Astrocyte (in vitro differentiated cells and primary cell): ENCODE measurements around the gene RNF169. TPM values are rescaled to one million over a fixed set of nuclear protein-coding genes. Genes with fewer than 3 reads are reported as not detected.

Experiments used
- DNase-seq: peaks from one replicate; pipeline ENCODE4 v3.0.0-alpha.2; 2010; ENCODE audit warnings: low read depth
- FAIRE-seq: peaks from 2 replicates; lab custom pipeline; 2011; peaks lifted over from hg19 to GRCh38; lab: Jason Lieb, UNC
- H2AFZ ChIP-seq: 2 replicates; pipeline ENCODE4 v1.6.0; 2012; ENCODE audit warnings: low read depth, low read length, inconsistent platforms
- H3K27ac ChIP-seq: 2 replicates; pipeline ENCODE4 v1.5.1; 2011; ENCODE audit warnings: low read depth, low read length, inconsistent platforms
- H3K27me3 ChIP-seq: 2 replicates; pipeline ENCODE4 v1.6.0; 2011; ENCODE audit warnings: low read length, inconsistent platforms; ENCODE audit not compliant: insufficient read depth
- H3K36me3 ChIP-seq: 2 replicates; pipeline ENCODE4 v1.5.1; 2011; ENCODE audit warnings: low read length, inconsistent platforms; ENCODE audit not compliant: insufficient read depth
- H3K4me1 ChIP-seq: 2 replicates; pipeline ENCODE4 v1.5.1; 2011; ENCODE audit warnings: low read length, inconsistent platforms; ENCODE audit not compliant: insufficient read depth
- H3K4me2 ChIP-seq: 2 replicates; pipeline ENCODE4 v1.6.0; 2012; ENCODE audit warnings: low read length, inconsistent platforms
- H3K4me3 ChIP-seq: 2 replicates; pipeline ENCODE4 v1.5.1; 2011; ENCODE audit warnings: low read depth, mild to moderate bottlenecking, low read length, inconsistent platforms; ENCODE audit not compliant: insufficient read depth
- H3K79me2 ChIP-seq: 2 replicates; pipeline ENCODE4 v1.6.0; 2012; ENCODE audit warnings: mild to moderate bottlenecking, low read length, inconsistent platforms; ENCODE audit not compliant: insufficient read depth
- H3K9ac ChIP-seq: 2 replicates; pipeline ENCODE4 v1.6.0; 2012; ENCODE audit warnings: mild to moderate bottlenecking, low read length, inconsistent platforms
- H3K9me3 ChIP-seq: 2 replicates; pipeline ENCODE4 v1.5.1; 2012; ENCODE audit warnings: low read depth, mild to moderate bottlenecking, low read length, inconsistent platforms; ENCODE audit not compliant: insufficient read depth
- H4K20me1 ChIP-seq: 2 replicates; pipeline ENCODE4 v1.6.0; 2012; ENCODE audit warnings: low read length, inconsistent platforms; ENCODE audit not compliant: insufficient read depth
- H3K27ac Mint-ChIP-seq: one replicate; pipeline ENCODE4 v1.8.0; 2021; ENCODE audit warnings: mild to moderate bottlenecking, mixed read lengths; ENCODE audit not compliant: unreplicated experiment
- H3K27me3 Mint-ChIP-seq: one replicate; pipeline ENCODE4 v1.8.0; 2021; ENCODE audit warnings: low read depth, mixed read lengths; ENCODE audit not compliant: unreplicated experiment
- H3K36me3 Mint-ChIP-seq: one replicate; pipeline ENCODE4 v1.8.0; 2021; ENCODE audit warnings: low read depth, mixed read lengths; ENCODE audit not compliant: unreplicated experiment
- H3K4me1 Mint-ChIP-seq: one replicate; pipeline ENCODE4 v1.8.0; 2021; ENCODE audit warnings: low read depth, mixed read lengths; ENCODE audit not compliant: unreplicated experiment
- H3K4me3 Mint-ChIP-seq: one replicate; pipeline ENCODE4 v1.8.0; 2021; ENCODE audit warnings: mild to moderate bottlenecking, moderate library complexity, mixed read lengths; ENCODE audit not compliant: unreplicated experiment
- H3K9me3 Mint-ChIP-seq: one replicate; pipeline ENCODE4 v1.8.0; 2021; ENCODE audit warnings: mild to moderate bottlenecking, mixed read lengths; ENCODE audit not compliant: unreplicated experiment
- EZH2 ChIP-seq: IDR thresholded peaks from 2 replicates; pipeline ENCODE4 v1.6.1; 2012; ENCODE audit warnings: mild to moderate bottlenecking, low read length, inconsistent platforms; ENCODE audit not compliant: insufficient read depth
- total RNA-seq: library from RNA; stranded (reverse); gene quantifications from 2 replicates; pipeline ENCODE4 v1.2.1, GENCODE V29; 2021
- TF ChIP-seq, protein P1 (sequence below): IDR thresholded peaks from 2 replicates; pipeline ENCODE4 v1.5.1; 2011; ENCODE audit warnings: low read depth, mild to moderate bottlenecking, inconsistent platforms, low read length, moderate library complexity; ENCODE audit not compliant: insufficient read depth

Gene RNF169
- total RNA-seq, 1 donor from 2014 or later: 10.7 TPM

DNA sequence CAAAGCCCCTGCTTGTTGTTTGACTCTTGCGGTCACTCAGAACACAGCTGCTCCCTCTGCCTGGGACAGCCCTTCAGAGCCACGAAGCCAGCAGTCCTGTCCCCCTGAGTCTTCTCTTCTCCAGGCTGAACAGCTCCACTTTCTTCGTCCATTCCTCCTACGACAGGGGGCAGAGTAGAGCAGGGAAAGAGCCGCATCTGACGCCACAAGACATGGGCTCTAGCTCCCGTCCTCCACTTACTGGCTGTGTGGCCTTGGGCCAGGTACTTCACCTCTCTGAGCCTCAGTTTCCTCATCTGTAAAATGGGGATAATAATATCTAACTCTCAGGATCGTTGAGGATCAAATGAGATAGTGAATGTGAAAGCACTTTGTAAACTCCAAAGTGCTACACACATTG is 47.3 kb upstream of the RNF169 start:
- Mint-ChIP-seq H3K9me3 (no peaks in the 10 kb centered on the region), H3K4me1 (peaks cover 3% of the 10 kb centered on the region), H3K27ac (no peak overlapping the region), H3K4me3 (no peak overlapping the region), H3K36me3 (peaks cover 2% of the 10 kb centered on the region), H3K27me3 (peaks cover 28% of the 10 kb centered on the region)
- H3K9ac ChIP-seq: no peak overlapping the region
- no peaks in the 10 kb centered on the region for H3K9me3 ChIP-seq
- no peaks in the 10 kb centered on the region for H3K79me2 ChIP-seq
- FAIRE-seq: no peak
- no peak overlapping the region for H3K4me3 ChIP-seq
- TF ChIP-seq, protein P1, sequence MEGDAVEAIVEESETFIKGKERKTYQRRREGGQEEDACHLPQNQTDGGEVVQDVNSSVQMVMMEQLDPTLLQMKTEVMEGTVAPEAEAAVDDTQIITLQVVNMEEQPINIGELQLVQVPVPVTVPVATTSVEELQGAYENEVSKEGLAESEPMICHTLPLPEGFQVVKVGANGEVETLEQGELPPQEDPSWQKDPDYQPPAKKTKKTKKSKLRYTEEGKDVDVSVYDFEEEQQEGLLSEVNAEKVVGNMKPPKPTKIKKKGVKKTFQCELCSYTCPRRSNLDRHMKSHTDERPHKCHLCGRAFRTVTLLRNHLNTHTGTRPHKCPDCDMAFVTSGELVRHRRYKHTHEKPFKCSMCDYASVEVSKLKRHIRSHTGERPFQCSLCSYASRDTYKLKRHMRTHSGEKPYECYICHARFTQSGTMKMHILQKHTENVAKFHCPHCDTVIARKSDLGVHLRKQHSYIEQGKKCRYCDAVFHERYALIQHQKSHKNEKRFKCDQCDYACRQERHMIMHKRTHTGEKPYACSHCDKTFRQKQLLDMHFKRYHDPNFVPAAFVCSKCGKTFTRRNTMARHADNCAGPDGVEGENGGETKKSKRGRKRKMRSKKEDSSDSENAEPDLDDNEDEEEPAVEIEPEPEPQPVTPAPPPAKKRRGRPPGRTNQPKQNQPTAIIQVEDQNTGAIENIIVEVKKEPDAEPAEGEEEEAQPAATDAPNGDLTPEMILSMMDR: no peak
- TF ChIP-seq EZH2: no peak
- H3K4me1 ChIP-seq: peaks cover 8% of the 10 kb centered on the region
- H2AFZ ChIP-seq: no peak overlapping the region
- H4K20me1 ChIP-seq: no peaks in the 10 kb centered on the region
- H3K27ac ChIP-seq: no peak overlapping the region
- no peaks in the 10 kb centered on the region for H3K36me3 ChIP-seq
- H3K27me3 ChIP-seq: no peaks in the 10 kb centered on the region
- DNase-seq: no peak
- H3K4me2 ChIP-seq: no peak overlapping the region

DNA sequence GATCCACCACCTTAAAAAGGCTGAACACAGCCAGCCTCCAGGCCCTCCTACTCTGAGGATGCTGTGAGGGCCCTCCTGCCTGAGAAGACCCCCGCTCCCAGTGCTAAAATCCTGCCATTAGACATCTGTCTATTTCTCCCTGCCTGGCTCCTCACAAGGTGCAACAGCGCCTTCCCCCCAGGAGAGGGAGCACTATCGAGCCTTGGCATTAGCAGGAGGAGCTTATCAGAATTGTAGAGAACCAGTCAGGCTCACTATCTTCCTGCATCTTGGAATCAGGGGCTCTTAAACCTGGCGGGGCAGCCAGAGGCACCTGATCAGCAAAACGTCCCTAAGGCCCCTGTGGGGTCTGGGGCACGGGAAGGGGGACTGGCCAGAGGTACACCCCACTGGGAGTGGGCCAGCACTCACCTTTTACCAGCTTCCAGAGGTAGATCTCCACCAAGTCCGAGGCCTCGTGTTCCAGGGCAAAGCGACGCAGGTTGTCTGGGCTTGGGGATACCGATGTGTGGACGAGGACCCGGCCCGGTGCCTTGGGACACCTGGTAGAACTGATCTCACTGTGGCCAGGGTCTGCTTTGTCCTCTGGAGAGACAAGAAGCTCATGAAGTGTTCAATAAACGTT is 46.2 kb upstream of the RNF169 start:
- H2AFZ ChIP-seq: no peak overlapping the region
- no peak overlapping the region for H3K27ac Mint-ChIP-seq

DNA sequence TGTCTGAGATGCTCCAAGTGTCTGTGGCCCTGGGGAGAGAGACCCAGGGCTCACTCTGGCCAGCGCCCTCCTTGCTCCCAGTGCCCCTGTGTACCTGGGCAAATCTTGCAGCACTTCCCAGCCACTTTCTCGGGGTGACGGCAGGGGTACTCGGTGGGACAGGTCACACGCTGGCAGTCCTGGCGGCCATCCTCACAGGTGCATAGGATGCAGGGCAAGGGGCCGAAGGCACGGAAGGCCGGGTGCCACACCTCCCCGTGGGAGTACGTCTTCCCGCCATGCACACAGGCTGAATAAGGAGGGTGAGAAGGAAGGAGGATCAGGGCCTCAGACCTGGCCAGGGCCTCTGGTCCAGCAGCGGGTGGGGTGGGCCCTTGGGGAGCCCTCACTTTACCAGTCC is 45.4 kb upstream of the RNF169 start:
- H3K79me2 ChIP-seq: no peaks in the 10 kb centered on the region
- Mint-ChIP-seq H3K27ac (no peak overlapping the region), H3K27me3 (peaks cover 29% of the 10 kb centered on the region), H3K9me3 (no peaks in the 10 kb centered on the region), H3K36me3 (peaks cover 2% of the 10 kb centered on the region), H3K4me1 (no peaks in the 10 kb centered on the region), H3K4me3 (no peak overlapping the region)
- TF ChIP-seq, protein P1: no peak
- no peak for TF ChIP-seq EZH2
- FAIRE-seq (no peak), DNase-seq (no peak)
- H3K27ac ChIP-seq: no peak overlapping the region
- no peaks in the 10 kb centered on the region for H3K4me1 ChIP-seq
- no peaks in the 10 kb centered on the region for H3K36me3 ChIP-seq
- no peak overlapping the region for H2AFZ ChIP-seq
- no peak overlapping the region for H3K4me2 ChIP-seq
- no peak overlapping the region for H3K4me3 ChIP-seq
- H3K9me3 ChIP-seq: no peaks in the 10 kb centered on the region
- no peaks in the 10 kb centered on the region for H3K27me3 ChIP-seq
- H4K20me1 ChIP-seq: no peaks in the 10 kb centered on the region
- no peak overlapping the region for H3K9ac ChIP-seq

More for the DNA sequence above, 46.2 kb upstream of the RNF169 start:
- Histone ChIP-seq H3K9ac (no peak overlapping the region), H3K79me2 (no peaks in the 10 kb centered on the region), H3K36me3 (no peaks in the 10 kb centered on the region), H3K27me3 (no peaks in the 10 kb centered on the region), H3K4me3 (no peak overlapping the region), H4K20me1 (no peaks in the 10 kb centered on the region), H3K9me3 (no peaks in the 10 kb centered on the region), H3K27ac (no peak overlapping the region), H3K4me1 (no peaks in the 10 kb centered on the region), H3K4me2 (no peak overlapping the region)
- FAIRE-seq: peak; percentile 76
- H3K4me1 Mint-ChIP-seq: no peaks in the 10 kb centered on the region
- H3K4me3 Mint-ChIP-seq: peak overlapping the region; percentile 60
- peaks cover 28% of the 10 kb centered on the region for H3K27me3 Mint-ChIP-seq
- H3K36me3 Mint-ChIP-seq: peaks cover 2% of the 10 kb centered on the region
- peak; percentile 34 for DNase-seq
- no peaks in the 10 kb centered on the region for H3K9me3 Mint-ChIP-seq
- TF ChIP-seq, protein P1: peak; percentile 89
- TF ChIP-seq EZH2: no peak
